ENCODE results near the gene NCKAP5.
A peak's percentile ranks its signal among the peaks of the same experiment; 100 is the strongest.

NCKAP5 gene

DNA sequence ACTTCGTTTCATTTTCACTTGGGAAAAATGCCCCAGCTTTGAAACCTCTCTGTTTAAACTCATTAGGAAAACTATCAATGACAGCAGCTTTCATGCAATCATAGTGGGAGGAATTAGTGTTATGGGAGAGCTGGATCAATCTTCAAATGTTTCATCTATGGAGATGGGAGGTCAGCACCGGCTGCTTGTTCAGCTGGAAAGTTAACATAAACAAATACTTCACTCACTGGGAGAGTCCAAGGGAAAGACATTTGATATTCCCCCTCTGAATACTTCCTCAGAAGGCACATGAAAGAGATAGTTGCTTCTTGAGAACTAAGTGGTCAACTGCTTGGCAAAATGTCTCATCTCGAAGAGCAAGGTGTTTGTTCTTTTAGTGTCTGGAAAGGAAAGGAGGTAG is 905.5 kb downstream of the NCKAP5 start:
- DNase-seq (ENCODE audit: low spot score) = peak; percentile 31

GRCh38 chr2:132659331-132659730 is 908.9 kb downstream of the NCKAP5 start:
- no peak for DNase-seq (ENCODE audit: low spot score)

GRCh38 chr2:132656266-132656975 is 911.8 kb downstream of the NCKAP5 start:
- no peak for DNase-seq (ENCODE audit: low spot score)

DNA sequence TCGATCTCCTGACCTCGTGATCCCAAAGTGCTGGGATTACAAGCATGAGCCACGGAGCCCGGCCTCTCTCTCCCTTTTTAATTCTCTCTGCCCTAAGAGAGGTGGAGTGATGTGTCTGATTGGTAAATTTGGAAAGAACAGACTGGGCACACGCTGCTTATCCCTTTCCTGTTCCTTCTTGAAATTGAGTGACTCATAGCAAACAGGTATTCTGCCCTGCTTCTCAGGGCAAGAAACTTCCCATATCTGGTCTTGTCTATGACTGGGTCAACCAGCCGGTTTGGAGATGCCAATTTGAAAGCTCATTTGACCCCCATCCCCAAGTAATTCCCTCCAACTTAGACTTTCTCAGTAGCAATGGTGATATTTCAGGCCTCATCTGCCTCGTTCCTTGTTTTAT is 913.3 kb downstream of the NCKAP5 start:
- DNase-seq (ENCODE audit: low spot score) = no peak

DNA sequence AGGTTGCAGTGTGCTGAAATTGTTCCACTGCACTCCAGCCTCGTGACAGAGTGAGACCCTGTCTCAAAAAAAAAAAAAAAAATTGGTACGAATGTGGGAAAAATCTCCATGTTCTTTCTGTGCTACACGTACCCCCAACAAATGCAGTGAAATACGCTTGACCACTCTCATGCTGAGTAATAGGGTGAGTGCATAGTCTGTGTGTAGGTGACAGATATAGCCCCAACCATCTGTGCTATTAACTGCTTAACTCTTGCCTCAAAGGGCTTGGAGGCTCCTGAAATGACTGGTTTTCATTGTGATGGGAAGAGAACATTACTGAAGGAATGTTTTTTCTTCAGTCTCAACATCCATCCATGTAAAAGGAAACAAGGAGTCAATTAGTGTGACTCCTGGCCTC is 913.9 kb downstream of the NCKAP5 start:
- DNase-seq (ENCODE audit: low spot score) = no peak

- no peak for DNase-seq (ENCODE audit: low spot score)
Measured at GRCh38 chr2:132652474-132652873, 915.8 kb downstream of the NCKAP5 start.

DNA sequence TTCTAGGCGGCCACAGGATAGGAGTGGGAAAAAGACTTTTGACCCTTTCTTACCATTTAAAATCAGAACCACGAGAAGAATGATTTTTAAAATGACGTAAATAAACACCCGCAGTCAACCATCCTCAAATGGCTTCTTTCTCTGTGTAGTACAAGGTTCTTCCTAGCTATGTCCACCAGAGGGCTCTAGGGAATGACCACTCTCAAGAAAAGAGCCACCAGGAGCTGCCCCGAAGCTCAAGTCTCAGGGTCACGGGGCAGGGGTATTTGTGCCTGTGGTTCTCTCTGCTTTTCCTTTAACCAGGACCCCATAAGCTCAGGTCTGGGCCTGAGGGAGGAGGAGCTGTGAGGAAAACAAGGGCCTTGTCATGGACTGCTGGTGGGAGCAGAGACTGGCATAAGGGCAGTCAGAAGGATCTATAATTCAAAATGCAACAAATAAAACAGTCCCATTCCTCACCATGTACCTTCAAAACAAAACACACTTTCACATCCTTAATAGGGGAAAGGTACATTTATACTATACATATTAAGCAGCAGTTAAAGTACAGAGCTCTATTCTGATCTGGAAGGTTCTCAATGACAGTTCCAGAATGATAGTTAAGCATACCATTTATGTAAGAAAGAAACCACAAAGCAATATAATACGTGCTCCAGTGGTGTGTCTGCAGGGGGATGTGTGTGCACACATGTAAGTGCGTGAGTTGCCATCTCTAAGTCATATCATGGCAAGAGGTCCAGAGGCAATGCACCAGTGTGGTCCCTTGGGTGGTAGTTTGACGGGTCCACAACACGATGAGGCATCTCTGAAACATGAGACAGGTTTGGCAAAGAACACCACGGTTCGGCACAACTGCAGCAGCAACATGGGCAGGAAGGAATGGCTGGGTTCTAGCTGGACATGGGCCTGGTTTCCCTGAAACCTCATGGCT is 916.9 kb downstream of the NCKAP5 start:
- peak; percentile 57 for DNase-seq (ENCODE audit: low spot score)

DNA sequence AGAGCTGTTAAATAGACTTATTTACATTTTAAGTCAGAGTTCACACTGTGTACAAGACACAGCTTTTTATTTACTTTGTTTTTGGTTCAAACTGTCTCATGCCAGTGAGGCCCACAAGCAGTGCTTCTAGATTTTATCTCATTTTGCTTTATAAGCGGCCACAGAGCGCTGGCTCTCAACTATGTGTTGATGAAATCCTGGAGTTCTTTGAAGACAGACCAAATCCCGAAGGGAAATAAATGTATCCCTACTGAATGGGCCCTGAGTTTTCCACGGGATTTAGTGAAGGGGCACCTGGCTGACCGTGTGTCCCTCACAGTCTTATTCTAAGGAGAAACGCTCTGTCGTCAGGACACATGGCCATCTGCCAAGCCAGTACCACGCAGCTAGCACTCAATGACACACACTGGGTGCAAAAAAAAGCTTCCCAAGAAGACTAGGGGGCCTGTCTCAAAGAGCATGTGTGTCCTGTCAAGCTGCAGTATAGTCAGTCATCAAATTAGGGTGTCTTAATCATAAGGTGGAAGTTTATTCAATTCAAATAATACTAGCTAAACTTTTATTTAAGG is 921.6 kb downstream of the NCKAP5 start:
- DNase-seq (ENCODE audit: low spot score) = no peak

DNA sequence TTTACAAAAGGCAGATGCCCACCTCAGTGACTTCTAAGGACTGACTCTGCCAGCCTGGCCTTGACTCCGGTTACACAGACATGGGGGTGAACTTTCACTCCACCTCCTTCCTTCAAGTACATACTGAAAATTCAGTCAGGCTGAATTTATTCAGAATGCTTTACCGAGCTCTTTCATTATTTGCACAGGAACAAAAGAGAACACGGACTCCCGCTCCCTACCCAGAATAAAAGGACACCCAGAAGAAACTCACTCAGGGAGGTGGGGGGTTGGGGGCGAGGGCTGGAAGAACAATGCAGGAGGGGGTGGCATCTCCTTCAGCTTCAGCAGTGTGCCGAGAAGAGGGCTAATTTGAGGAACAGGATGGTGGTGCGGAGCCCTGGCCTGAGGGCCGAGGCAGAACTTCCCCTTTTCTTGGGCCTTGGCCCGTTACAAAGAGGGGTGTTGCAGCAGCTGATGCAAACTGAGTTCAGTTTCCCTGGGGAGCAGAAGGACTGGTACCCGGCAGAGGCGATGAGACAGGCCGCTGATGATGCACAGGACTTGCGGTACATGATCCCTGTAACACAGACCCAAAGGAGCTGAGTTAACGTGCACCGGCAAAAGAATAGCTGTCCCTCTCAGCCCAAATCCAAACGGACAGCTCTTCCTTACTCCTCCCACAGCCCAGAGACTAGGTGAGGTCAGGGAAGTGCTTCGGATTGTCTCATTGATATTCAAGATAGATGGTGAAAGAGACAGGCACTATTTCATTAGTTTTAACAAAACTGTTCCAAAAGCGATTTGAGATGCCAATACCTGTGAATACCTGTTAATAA is 922.3 kb downstream of the NCKAP5 start:
- DNase-seq (ENCODE audit: low spot score) = no peak

DNA sequence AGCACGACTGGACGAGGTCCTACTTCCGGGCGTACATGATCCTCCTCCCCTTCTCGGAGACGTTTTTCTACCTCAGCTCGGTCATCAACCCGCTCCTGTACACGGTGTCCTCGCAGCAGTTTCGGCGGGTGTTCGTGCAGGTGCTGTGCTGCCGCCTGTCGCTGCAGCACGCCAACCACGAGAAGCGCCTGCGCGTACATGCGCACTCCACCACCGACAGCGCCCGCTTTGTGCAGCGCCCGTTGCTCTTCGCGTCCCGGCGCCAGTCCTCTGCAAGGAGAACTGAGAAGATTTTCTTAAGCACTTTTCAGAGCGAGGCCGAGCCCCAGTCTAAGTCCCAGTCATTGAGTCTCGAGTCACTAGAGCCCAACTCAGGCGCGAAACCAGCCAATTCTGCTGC is 923.1 kb downstream of the NCKAP5 start:
- no peak for DNase-seq (ENCODE audit: low spot score)

DNA sequence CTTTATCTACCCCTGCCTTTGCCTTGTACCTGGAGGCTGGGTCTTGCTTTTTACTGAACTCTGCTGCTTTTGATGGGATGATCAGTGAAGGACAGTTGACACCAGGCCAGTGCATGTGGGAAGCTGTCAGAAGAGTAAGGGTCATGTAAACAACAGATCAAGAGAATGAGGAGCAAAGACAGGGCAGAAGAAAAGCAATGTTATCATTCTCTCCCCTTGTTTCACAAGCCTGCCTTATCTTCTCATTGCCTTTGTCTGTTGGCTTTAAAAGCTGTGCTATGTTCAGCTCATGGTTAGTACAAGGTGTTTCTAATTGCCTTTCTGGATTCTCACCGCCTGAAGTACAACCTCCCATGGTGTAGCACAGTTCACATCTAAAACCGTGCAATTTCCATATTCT is 925.8 kb downstream of the NCKAP5 start:
- DNase-seq (ENCODE audit: low spot score) = no peak

- DNase-seq (ENCODE audit: low spot score) = no peak
Measured at GRCh38 chr2:132641819-132642218, 926.4 kb downstream of the NCKAP5 start.

GRCh38 chr2:132640116-132640515 is 928.1 kb downstream of the NCKAP5 start:
- DNase-seq (ENCODE audit: low spot score) = no peak

- DNase-seq (ENCODE audit: low spot score) = no peak
Measured at GRCh38 chr2:132638313-132639040, 929.8 kb downstream of the NCKAP5 start.

DNA sequence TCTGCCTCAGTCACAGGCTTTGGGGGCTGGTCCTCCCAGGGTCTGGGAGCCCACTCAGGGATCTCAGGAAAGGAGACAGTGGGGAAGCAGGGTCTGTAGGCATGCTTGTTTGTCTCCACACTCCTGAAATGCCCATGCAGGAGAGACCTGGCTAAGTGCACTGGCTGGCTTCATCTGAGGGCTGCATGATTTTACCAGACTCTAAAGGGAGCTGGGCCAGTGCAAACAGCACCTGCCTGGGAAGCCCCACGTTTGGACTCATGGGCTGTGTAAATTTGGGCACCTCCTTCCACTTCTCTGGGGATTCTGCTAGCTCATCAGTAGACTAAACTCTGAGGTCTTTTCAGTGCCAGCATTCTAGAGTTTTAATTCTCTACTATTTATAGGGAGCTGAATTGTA is 931.9 kb downstream of the NCKAP5 start:
- DNase-seq (ENCODE audit: low spot score) = no peak

DNA sequence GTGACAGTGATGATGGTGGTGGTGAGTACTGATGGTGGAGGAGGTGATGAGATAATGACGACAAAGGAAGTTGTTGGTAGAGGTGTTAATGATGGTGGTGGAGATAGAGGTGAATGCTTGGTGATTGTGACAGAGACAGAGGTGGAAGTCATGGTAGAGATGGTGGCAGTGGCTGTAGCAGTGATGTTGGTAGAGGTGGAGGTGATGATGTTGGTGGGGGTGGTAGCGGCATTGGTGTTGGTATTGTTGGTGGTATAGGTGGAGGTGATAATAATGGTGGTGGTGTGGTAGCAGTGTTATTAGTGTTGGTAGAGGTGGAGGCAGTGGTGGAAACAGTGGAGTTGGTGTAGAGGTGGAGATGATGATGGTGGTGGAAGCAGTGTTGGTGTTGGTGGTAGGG is 934.6 kb downstream of the NCKAP5 start:
- DNase-seq (ENCODE audit: low spot score) = no peak

DNA sequence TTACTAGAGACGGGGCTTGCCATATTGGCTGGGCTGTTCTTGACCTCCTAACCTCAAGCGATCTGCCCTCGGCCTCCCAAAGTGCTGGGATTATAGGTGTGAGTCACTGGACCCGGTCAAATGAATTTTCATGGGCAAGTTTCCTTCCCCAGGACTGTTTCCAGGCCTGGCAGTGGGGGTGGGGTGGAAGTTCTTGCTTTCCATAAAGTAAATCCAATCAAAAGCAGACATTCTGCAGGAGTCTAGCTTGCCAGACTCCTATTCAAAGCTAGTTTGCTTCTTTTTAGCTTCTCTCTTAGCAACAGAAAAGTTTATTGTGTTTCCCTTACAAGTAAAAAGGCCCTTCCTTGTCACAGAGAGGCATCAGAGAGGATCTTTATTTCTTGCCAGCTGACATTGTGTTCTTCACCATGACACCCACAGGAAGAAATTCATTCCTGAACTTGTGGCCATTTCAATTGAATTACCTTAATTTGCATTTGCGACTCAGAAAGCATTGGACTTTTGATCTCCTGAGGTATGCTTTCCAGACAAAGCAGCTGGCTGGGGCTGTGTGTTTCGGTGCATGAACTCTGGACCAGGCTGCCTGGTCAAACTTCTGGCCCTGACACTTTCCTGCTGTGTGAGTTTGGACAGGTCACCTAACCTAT is 936.1 kb downstream of the NCKAP5 start:
- DNase-seq (ENCODE audit: low spot score) = no peak

DNA sequence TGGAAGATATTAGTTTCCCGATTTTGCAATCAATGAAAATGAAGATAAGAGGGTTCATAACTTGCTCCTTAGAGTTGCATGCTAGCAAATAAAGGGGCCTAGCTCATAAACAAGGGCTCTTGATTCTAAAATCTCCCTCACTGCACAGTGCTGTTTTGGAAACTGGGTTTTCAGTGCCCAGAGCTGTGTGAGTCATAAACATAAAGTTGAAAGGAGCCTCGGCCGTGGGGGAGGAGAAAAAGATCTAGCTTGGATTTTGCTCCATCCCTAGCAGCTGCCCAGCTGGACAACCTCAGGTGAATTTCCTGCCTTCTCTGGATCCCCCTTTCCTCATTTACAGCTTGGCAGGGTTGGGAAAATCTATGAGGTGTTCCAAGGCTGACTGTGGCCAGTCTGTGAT is 940.7 kb downstream of the NCKAP5 start:
- no peak for DNase-seq (ENCODE audit: low spot score)

DNA sequence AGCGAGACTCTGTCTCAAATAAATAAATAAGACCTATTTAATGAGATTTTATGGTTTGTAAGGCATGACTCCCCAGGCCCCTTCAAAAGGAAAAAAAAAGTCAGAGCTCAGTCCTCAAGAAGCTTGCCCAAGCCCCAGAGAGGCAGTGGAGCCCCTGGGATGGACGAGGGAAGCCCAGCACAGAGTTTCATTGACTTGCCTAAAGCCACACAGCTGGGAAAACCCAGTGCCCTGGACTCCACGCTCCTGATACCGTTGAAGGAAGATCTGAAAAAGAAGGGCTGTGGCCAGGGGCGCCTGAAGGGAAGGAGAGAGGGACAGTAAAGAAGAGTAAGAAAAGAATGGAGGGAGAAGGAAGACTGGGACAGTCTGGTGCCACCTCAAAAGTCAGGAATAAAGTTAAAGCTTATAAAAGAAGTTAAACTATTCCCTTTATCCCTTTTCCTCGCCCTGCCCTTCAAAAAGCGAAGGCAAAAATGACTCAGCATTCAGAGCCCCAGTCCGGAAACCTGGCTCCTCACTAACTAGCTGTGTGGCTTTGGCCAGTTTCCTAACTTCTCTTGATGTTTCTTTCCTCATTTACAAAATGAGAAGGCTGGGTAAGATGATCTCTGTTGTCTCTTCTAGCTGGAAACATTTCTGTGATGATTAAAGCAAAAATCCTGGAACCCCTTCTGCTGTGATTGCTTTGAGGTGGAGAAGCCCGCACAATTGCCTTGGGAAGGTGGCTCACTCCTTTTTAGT is 945.0 kb downstream of the NCKAP5 start:
- no peak for DNase-seq (ENCODE audit: low spot score)

All from hepatic stellate cell (primary cell).